Activated CD8-positive, alpha-beta T cell treated with anti-CD3 and anti-CD28 coated beads for 36 hours (primary cell): Measurements from ENCODE around the gene DOK3. TPM values are rescaled to one million over a fixed set of nuclear protein-coding genes. Genes with fewer than 3 reads are reported as not detected.

Experiments used
- ATAC-seq: fragments of 200-7000 bp; cut with Tn5 transposase; one replicate; pipeline ENCODE4 v1.10.0; 2021; ENCODE audit warnings: mild to moderate bottlenecking, moderate library complexity
- CTCF ChIA-PET: fragments of 350-600 bp; sonication (Branson Sonifier 250); formaldehyde crosslinking; loops from one replicate; lab custom pipeline; 2021; ENCODE audit warnings: antibody characterized with exemption; lab: Charles Lee
- POLR2A ChIA-PET: fragments of 350-600 bp; sonication (Branson Sonifier 250); formaldehyde crosslinking; loops from one replicate; lab custom pipeline; 2021; ENCODE audit warnings: antibody characterized with exemption; lab: Charles Lee
- DNase-seq: peaks from one replicate; pipeline ENCODE4 v3.0.0-alpha.2; 2020
- H3K27ac Mint-ChIP-seq: one replicate; pipeline ENCODE4 v1.8.0; 2021; ENCODE audit warnings: mild to moderate bottlenecking, mixed read lengths
- H3K27me3 Mint-ChIP-seq: one replicate; pipeline ENCODE4 v1.8.0; 2021; ENCODE audit warnings: mixed read lengths
- H3K36me3 Mint-ChIP-seq: one replicate; pipeline ENCODE4 v1.8.0; 2021; ENCODE audit warnings: low read depth, mixed read lengths
- H3K4me1 Mint-ChIP-seq: one replicate; pipeline ENCODE4 v1.8.0; 2021; ENCODE audit warnings: low read depth, mixed read lengths
- H3K4me3 Mint-ChIP-seq: one replicate; pipeline ENCODE4 v1.8.0; 2021; ENCODE audit warnings: mild to moderate bottlenecking, moderate library complexity, mixed read lengths
- H3K9me3 Mint-ChIP-seq: one replicate; pipeline ENCODE4 v1.8.0; 2021; ENCODE audit warnings: mixed read lengths
- intact Hi-C: fragments of 100-400 bp; cut with micrococcal nuclease; formaldehyde crosslinking; loops from one replicate; pipeline ENCODE4 v1.10.0; 2022
- total RNA-seq, 2 experiments: library from RNA; stranded (reverse); gene quantifications; one replicate each; pipeline ENCODE4 v1.2.3, GENCODE V29; 2021
- TF ChIP-seq, protein P1 (sequence below): fragments of 200-600 bp; IDR thresholded peaks from one replicate; pipeline ENCODE4 v1.8.0; 2022; ENCODE audit warnings: antibody characterized with exemption, mild to moderate bottlenecking

The DOK3 gene
- total RNA-seq, 2 experiments from 2014 or later, result 7.4 to 8.0 TPM

- H3K4me1 Mint-ChIP-seq, result peaks cover 30% of the 10 kb centered on the region
Observed at GRCh38 chr5:177555228-177555627, 45.6 kb upstream of the DOK3 start.

GRCh38 chr5:177554474-177555111, 45.0 kb upstream of the DOK3 start, which contains the start of gene FAM193B:
FAM193B (minus strand) TSS chr5:177554563; CDS start chr5:177554458, 105 bp downstream.
- peak within 1 kb of the TSS; percentile 78 for H3K4me3 Mint-ChIP-seq
- no peaks in the 10 kb centered on the region for H3K27me3 Mint-ChIP-seq
- H3K4me1 Mint-ChIP-seq, result peaks cover 30% of the 10 kb centered on the region
- peak; percentile 97 for DNase-seq
- intact Hi-C loops, result no loop called here
- no peaks in the 10 kb centered on the region for H3K9me3 Mint-ChIP-seq
- peak within 1 kb of the TSS; percentile 50 for H3K27ac Mint-ChIP-seq
- peak; percentile 100 for ATAC-seq
- ChIA-PET POLR2A (interaction anchor here (1.2 kb wide), 1 partner anchor 16 kb away, joined by 3 read pairs; no protein-coding TSS in a partner anchor), CTCF (no interaction called here)
- peaks cover 22% of the 10 kb centered on the region for H3K36me3 Mint-ChIP-seq
- TF ChIP-seq, protein P1, sequence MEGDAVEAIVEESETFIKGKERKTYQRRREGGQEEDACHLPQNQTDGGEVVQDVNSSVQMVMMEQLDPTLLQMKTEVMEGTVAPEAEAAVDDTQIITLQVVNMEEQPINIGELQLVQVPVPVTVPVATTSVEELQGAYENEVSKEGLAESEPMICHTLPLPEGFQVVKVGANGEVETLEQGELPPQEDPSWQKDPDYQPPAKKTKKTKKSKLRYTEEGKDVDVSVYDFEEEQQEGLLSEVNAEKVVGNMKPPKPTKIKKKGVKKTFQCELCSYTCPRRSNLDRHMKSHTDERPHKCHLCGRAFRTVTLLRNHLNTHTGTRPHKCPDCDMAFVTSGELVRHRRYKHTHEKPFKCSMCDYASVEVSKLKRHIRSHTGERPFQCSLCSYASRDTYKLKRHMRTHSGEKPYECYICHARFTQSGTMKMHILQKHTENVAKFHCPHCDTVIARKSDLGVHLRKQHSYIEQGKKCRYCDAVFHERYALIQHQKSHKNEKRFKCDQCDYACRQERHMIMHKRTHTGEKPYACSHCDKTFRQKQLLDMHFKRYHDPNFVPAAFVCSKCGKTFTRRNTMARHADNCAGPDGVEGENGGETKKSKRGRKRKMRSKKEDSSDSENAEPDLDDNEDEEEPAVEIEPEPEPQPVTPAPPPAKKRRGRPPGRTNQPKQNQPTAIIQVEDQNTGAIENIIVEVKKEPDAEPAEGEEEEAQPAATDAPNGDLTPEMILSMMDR, result no peak

More at GRCh38 chr5:177555228-177555627, 45.6 kb upstream of the DOK3 start:
- Mint-ChIP-seq H3K4me3 (peak overlapping the region; percentile 76), H3K27me3 (no peaks in the 10 kb centered on the region), H3K9me3 (no peaks in the 10 kb centered on the region), H3K27ac (no peak overlapping the region), H3K36me3 (peaks cover 20% of the 10 kb centered on the region)
- no peak for DNase-seq
- TF ChIP-seq, protein P1, result no peak
- intact Hi-C loops, result no loop called here
- ATAC-seq, result no peak
- ChIA-PET POLR2A (interaction anchor here (0.7 to 0.8 kb wide), 2 partner anchors 38 to 61 kb away, joined by 3 to 5 read pairs; no protein-coding TSS in a partner anchor), CTCF (interaction anchor here (0.7 kb wide), 1 partner anchor 906 kb away, joined by 3 read pairs; no protein-coding TSS in a partner anchor)

DNA sequence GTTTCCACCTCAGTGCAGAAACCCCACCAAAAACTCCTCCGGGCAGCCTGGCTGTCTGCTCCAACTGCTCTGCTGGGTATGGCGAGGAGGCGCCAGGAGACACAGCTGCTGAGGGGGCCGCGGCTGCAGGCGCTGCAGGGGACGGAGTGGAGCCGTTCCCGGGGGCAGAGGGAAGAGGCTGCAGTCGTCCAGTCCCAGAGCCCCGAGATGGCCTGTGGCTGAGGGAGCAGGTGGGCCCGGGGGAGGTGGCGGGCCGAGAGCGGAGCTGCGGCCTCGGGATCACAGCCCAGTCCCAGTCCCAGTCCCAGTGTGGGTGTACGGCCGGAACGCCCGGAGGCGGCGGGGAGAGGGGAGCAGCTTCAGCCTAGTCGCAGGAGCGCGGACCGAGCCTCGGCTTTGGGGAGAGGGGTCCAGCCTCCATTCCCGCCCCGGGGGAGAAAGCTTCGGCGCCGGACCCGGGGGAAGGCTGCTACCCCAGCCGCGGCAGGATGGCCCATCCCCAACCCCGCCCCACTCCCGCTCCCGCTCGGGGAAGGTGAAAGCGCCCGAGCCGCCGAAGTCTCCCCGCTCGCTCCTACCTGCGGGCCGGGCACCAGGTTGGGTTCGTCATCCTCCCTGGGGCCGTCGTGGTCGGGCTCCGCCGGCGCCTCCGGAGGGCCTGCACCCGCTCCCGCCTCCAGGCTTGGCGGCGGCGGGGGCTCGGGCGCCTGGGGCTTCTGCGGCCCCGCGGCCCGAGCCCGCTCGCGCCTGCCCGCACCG, 44.2 kb upstream of the DOK3 start:
- DNase-seq, result peak; percentile 54
- Mint-ChIP-seq H3K27me3 (no peaks in the 10 kb centered on the region), H3K4me3 (peak overlapping the region; percentile 78), H3K4me1 (peaks cover 30% of the 10 kb centered on the region), H3K36me3 (peaks cover 23% of the 10 kb centered on the region), H3K9me3 (no peaks in the 10 kb centered on the region), H3K27ac (peak overlapping the region; percentile 25)
- CTCF ChIA-PET, result interaction anchor here (0.9 to 1.4 kb wide), 2 partner anchors 9 to 38 kb away, joined by 3 read pairs; partner anchors contain the start of gene TMED9
- ATAC-seq, result peak; percentile 41
- POLR2A ChIA-PET, result interaction anchor here (0.8 to 1.2 kb wide), 2 partner anchors 15 to 38 kb away, joined by 3 to 4 read pairs; no protein-coding TSS in a partner anchor
- intact Hi-C loops, result no loop called here
- TF ChIP-seq, protein P1, result no peak

- peaks cover 30% of the 10 kb centered on the region for H3K4me1 Mint-ChIP-seq
- no peaks in the 10 kb centered on the region for H3K9me3 Mint-ChIP-seq
- H3K27me3 Mint-ChIP-seq, result no peaks in the 10 kb centered on the region
- CTCF ChIA-PET, result interaction anchor here (0.9 to 1.4 kb wide), 2 partner anchors 8 to 39 kb away, joined by 3 read pairs; partner anchors contain the start of gene TMED9
- H3K27ac Mint-ChIP-seq, result peak overlapping the region; percentile 25
- DNase-seq, result no peak
- peak overlapping the region; percentile 78 for H3K4me3 Mint-ChIP-seq
- POLR2A ChIA-PET, result interaction anchor here (1.2 kb wide), 1 partner anchor 14 kb away, joined by 3 read pairs; no protein-coding TSS in a partner anchor
- intact Hi-C loops, result no loop called here
- TF ChIP-seq, protein P1, result no peak
- ATAC-seq, result no peak
- peaks cover 23% of the 10 kb centered on the region for H3K36me3 Mint-ChIP-seq
Observed at GRCh38 chr5:177552839-177553455, 43.3 kb upstream of the DOK3 start.
